Measurements from ENCODE around the gene PPCS. TPM values are rescaled to one million over a fixed set of nuclear protein-coding genes. Genes with fewer than 3 reads are reported as not detected.
A peak's percentile ranks its signal among the peaks of the same experiment; 100 is the strongest.
"Not testable (repeated sequence)": the region's sequence is repeated elsewhere in the genome, so short reads cannot be mapped to it uniquely, and the experiment has no call there.

The PPCS gene
- total RNA-seq, 1 donor from 2014 or later = 30.0 TPM

GRCh38 chr1:42450061-42450460 is 6.3 kb upstream of the PPCS start:
- no peak for DNase-seq (ENCODE audit: extremely low read depth, low read depth, low spot score)

GRCh38 chr1:42453386-42453785 is 3.0 kb upstream of the PPCS start:
- DNase-seq (ENCODE audit: extremely low read depth, low read depth, low spot score) = no peak

GRCh38 chr1:42454403-42454802 is 1.9 kb upstream of the PPCS start:
- no peak for DNase-seq (ENCODE audit: extremely low read depth, low read depth, low spot score)

- DNase-seq (ENCODE audit: extremely low read depth, low read depth, low spot score) = no peak
Measured at GRCh38 chr1:42456754-42457089, 379 bp downstream of the PPCS start.

DNA sequence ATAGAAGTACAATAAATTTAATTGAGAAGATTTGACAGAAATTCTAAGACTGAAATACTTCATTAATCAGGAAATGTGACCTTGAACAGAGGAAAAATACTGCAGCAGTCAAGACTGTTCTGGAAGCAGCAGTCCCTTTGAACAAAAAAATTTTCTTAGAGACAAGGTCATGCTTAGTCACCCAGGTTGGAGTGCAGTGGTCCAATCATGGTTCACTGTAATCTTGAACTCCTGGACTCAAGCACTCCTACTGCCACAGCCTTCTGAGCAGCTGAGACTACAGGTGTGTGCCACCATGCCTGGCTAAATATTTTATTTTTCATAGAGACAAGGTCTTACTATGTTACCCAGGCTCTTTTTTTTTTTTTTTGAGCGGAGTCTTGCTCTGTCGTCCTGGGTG is 4.9 kb downstream of the PPCS start:
- DNase-seq (ENCODE audit: extremely low read depth, low read depth, low spot score) = no peak

DNA sequence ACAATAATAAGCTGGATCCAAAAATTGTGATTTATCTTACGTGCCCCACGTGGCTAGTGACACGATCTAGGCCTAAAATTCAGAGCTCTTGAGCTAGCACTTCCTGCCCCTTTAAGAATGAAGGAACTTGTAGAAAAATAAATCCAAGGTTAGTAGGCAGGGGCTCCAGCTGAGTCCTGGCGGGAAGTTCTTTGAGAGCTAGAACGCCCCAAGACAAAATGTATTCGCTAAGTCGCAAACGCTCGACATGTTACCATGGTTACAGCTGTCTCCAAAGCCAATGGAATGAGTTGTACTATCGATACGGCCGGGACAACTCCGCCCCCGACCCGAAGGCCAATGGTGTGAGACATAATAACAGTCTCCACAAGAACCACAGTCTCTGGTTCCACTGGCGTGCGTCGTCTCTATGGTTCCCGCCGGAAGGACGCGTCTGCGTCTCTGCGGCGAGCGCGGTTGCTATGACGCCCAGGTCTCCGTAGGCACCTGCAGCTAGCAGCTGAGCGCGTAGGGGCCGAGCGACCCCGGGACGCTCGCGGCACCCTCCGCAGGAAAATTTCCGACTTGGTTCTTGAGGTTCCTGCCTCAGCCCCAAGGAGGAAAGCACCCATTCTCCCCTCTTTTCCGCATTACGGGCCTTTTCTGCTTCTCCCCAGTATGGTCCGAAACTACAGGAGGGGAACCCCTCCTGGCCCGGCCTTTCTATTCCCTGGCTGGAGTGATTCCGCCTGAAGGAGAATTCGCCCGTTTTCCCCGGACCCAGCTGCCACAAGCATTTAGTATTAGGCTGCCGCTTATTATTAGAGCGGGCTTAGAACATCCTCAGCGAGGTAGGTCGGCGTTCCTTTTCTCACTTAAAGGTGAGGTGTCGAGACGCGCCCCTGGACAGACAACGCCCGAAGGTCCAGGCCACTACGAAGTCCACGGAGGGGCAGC is 6.8 kb downstream of the PPCS start, which contains the start of gene CCDC30:
CCDC30 (plus strand) TSS at position 459 of the 936 bp plus-strand sequence. CDS start 17,266 bp downstream, outside the sequence.
- DNase-seq (ENCODE audit: extremely low read depth, low read depth, low spot score) = peak; percentile 92

DNA sequence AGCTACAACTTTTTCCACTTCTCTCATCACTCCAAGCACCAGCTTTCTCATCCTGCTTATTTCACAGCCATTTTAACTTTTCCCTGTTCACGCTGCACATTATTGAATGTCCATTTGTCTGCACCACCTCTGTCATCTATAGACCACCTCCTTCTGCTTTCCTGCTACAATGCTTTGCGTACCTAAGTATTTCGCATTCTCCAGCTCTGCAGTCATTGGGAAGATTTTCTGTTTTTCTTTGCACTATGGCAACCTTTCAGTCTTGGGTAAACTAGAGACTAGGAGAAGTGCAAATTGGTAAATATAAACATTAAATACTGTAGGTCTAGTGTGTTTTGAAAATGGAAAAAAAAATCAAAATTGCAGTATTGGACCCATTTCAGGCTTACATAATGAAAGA is 7.6 kb downstream of the PPCS start:
- DNase-seq (ENCODE audit: extremely low read depth, low read depth, low spot score) = no peak

DNA sequence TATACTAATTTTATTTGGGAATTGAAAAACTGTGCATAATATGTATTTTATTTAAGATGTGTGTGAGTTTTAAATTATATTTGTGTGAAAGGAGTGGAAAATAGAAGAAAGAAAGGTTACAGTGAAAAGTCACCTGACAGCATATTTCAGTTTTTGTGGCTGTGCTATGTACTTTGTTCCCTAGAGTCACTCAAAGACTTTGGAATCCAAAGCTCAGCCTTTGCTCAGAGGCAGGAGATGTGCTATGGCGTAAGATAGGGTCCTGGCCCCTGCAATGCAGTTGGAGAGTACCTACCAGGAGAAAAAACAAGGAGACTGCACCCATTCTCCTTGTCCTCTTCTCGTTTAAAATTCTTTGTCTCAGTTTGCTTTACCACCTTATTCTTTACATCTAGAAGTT is 9.7 kb downstream of the PPCS start:
- DNase-seq (ENCODE audit: extremely low read depth, low read depth, low spot score) = no peak

DNA sequence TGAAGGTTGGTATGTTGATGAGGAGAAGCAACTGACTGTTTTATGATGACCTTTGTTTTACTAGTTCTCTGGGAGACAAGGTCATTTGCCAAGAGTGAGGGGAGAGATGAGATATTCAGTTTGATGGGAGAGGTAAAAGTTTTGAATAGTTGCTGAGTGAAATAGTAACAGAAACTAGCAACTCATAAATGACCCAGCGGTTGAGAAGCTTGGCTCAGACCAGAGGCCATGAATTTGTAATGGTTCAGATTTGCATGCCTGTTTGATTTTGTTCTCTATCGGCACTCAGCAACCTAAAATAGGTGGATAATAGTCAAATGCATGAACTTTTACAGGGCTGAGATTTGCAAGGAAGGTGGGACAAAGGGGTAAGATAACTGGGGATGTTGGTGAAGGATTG is 13.4 kb downstream of the PPCS start:
- DNase-seq (ENCODE audit: extremely low read depth, low read depth, low spot score) = no peak

- no peak for DNase-seq (ENCODE audit: extremely low read depth, low read depth, low spot score)
Measured at GRCh38 chr1:42476605-42477004, 20.3 kb downstream of the PPCS start.

GRCh38 chr1:42477354-42477753 is 21.0 kb downstream of the PPCS start:
- not testable (repeated sequence) for DNase-seq (ENCODE audit: extremely low read depth, low read depth, low spot score)

DNA sequence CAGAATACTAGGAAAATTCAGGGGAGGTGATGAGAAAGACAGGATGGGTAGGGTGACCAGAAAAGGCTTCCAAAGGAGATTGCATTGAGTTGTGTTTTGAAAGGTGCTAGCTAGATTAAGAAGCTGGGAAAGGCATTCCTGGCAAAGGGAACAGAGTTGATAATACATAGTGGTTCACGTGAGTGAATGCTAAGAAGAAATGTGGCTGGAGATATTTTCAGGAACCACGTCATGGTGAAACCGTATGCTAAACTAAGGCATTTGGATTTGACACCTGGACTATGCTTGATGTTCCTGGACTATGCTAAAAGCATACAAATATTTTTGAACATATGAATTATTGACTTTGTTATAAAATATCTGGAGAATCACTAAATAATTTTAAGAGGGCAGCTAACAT is 21.4 kb downstream of the PPCS start:
- no peak for DNase-seq (ENCODE audit: extremely low read depth, low read depth, low spot score)

DNA sequence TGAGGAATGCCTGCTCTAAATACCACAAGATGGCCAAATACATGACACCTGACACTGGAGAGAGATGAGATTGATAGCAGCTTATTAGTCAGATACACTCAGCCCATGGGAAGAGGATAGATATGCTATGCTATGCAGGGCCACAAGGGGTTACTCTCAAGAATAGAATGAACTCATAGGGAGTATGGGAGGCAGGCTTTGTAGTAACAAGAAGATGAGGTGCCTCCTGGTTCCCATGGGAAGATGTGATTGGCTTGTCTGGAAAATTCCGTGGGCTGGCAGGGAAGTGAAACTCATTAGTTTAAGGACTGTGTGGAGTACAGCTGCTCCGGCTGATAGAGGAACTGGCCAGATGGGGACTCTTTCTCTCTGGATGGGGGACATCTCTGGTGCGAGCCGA is 23.3 kb downstream of the PPCS start:
- no peak for DNase-seq (ENCODE audit: extremely low read depth, low read depth, low spot score)

DNA sequence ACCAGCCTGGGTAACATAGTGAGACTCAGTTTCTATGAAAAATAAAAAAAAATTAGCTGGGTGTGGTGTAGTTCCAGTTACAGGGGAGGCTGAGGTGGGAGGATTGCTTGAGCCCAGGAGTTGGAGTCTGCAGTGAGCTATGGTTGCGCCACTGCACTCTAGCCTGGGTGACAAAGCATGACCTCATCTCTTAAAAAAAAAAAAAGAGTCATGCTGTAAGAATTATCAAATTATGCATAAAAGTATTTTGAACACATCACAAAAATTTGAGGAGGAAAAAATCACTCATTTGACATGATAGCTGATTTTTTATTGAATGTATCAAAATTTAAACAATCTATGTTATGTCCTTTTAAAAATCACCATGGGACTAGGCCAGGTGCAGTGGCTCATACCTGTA is 24.6 kb downstream of the PPCS start:
- DNase-seq (ENCODE audit: extremely low read depth, low read depth, low spot score) = no peak

DNA sequence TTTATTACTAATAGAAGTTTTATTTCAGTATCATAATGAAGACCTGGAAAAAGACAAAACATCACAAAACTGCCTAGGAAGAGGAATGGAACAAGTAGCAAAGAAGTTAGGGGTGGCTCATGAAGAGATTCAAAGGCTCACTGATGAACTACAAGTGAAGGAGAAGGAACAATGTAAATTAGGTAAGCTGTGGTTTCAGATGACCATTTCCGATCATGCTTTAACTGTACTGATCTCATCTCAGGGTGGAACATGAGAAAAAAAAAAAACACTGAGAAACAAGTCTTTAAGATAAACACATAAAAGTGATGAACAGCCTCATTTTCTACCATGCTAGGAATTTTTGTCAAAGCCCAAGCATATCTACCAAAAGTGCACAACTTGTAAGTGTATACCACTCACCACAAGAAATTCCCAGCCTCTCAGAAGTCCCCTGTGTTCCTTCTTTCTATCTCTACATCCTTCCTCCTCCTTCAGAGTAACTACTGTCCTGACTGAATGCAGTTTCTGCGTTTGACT is 26.4 kb downstream of the PPCS start:
- DNase-seq (ENCODE audit: extremely low read depth, low read depth, low spot score) = no peak

GRCh38 chr1:42484382-42484781 is 28.0 kb downstream of the PPCS start:
- no peak for DNase-seq (ENCODE audit: extremely low read depth, low read depth, low spot score)

DNA sequence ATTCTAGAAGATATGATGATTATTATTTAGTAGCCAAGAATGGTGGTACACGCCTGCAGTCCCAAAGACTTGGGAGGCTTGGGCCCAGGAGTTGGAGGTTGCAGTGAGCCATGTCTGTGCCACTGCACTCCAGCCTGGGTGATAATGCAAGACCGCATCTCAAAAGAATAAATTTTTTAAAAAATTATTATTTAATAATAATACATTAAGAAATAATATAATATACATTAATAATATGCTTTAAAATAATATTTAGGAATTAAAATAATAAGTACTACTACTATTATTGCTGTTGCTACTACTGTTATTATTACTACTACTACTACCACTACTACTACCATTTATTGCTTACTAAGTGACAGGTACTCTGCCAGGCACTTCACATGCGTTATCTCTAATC is 33.9 kb downstream of the PPCS start:
- DNase-seq (ENCODE audit: extremely low read depth, low read depth, low spot score) = no peak

GRCh38 chr1:42502031-42502430 is 45.7 kb downstream of the PPCS start:
- DNase-seq (ENCODE audit: extremely low read depth, low read depth, low spot score) = not testable (repeated sequence)

GRCh38 chr1:42504535-42505128 is 48.3 kb downstream of the PPCS start:
- no peak for DNase-seq (ENCODE audit: extremely low read depth, low read depth, low spot score)

GRCh38 chr1:42506576-42506975 is 50.2 kb downstream of the PPCS start:
- DNase-seq (ENCODE audit: extremely low read depth, low read depth, low spot score) = no peak

Data from glomerular endothelial cell (primary cell).